ES-I3 (cell line): ENCODE data around the gene RASL12.
"Not testable (repeated sequence)": the region's sequence is repeated elsewhere in the genome, so short reads cannot be mapped to it uniquely, and the experiment has no call there.

Experiments
- H3K36me3 ChIP-seq: 2 replicates; pipeline ENCODE4 v1.6.1; 2013; ENCODE audit warnings: mild to moderate bottlenecking, low read length, control low read depth, moderate library complexity; ENCODE audit not compliant: insufficient read depth
- H3K4me1 ChIP-seq: 2 replicates; pipeline ENCODE4 v1.6.1; 2013; ENCODE audit warnings: mild to moderate bottlenecking, control low read depth, low read length; ENCODE audit not compliant: insufficient read depth
- H3K9ac ChIP-seq: 2 replicates; pipeline ENCODE4 v1.6.1; 2013; ENCODE audit warnings: low read depth, mild to moderate bottlenecking, low read length, moderate library complexity
- H3K9me3 ChIP-seq: 2 replicates; pipeline ENCODE4 v1.6.1; 2013; ENCODE audit warnings: mild to moderate bottlenecking, low read length, moderate library complexity; ENCODE audit not compliant: control insufficient read depth, insufficient read depth

Gene RASL12

GRCh38 chr15:65085990-65086679, 18.3 kb upstream of the RASL12 start:
- no peaks in the 10 kb centered on the region for H3K36me3 ChIP-seq
- H3K9me3 ChIP-seq = no peaks in the 10 kb centered on the region
- peaks cover 32% of the 10 kb centered on the region for H3K4me1 ChIP-seq
- H3K9ac ChIP-seq = no peak overlapping the region

GRCh38 chr15:65085207-65085753, 17.5 kb upstream of the RASL12 start:
- Histone ChIP-seq H3K36me3 (no peaks in the 10 kb centered on the region), H3K4me1 (peaks cover 34% of the 10 kb centered on the region), H3K9me3 (no peaks in the 10 kb centered on the region), H3K9ac (no peak overlapping the region)

GRCh38 chr15:65084500-65085206, 16.9 kb upstream of the RASL12 start:
- H3K4me1 ChIP-seq = peaks cover 34% of the 10 kb centered on the region
- H3K9me3 ChIP-seq = no peaks in the 10 kb centered on the region
- no peaks in the 10 kb centered on the region for H3K36me3 ChIP-seq
- H3K9ac ChIP-seq = no peak overlapping the region

GRCh38 chr15:65083262-65083701, 15.5 kb upstream of the RASL12 start:
- H3K4me1 ChIP-seq = peaks cover 40% of the 10 kb centered on the region
- H3K9ac ChIP-seq = no peak overlapping the region
- H3K36me3 ChIP-seq = no peaks in the 10 kb centered on the region
- no peaks in the 10 kb centered on the region for H3K9me3 ChIP-seq

GRCh38 chr15:65082303-65082953, 14.6 kb upstream of the RASL12 start:
- Histone ChIP-seq H3K9me3 (no peaks in the 10 kb centered on the region), H3K9ac (no peak overlapping the region), H3K4me1 (peaks cover 40% of the 10 kb centered on the region), H3K36me3 (no peaks in the 10 kb centered on the region)

GRCh38 chr15:65081758-65082157, 14.0 kb upstream of the RASL12 start:
- H3K4me1 ChIP-seq = peaks cover 40% of the 10 kb centered on the region
- no peaks in the 10 kb centered on the region for H3K9me3 ChIP-seq
- no peaks in the 10 kb centered on the region for H3K36me3 ChIP-seq
- no peak overlapping the region for H3K9ac ChIP-seq

DNA sequence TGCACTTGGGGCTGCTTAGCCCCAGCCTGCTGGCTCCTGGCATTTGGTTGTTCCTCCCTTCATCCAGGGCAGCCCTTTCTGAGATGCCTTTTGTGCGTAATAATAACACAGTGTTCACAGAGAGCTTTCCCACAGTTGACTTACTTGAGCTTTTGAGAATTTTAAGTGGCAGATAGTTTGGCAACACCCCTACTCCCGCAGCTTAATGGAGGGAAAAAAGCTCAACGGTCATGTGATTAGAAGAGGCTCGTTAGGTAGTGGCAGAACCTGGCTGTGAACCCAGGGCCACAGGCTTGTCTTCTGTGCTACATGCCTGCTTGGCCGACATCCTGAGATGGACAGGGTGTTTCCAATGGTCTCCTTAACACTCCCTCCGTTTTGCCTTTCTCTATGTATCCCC, 13.5 kb upstream of the RASL12 start:
- Histone ChIP-seq H3K9me3 (no peaks in the 10 kb centered on the region), H3K4me1 (peaks cover 40% of the 10 kb centered on the region), H3K9ac (no peak overlapping the region), H3K36me3 (no peaks in the 10 kb centered on the region)

- peaks cover 39% of the 10 kb centered on the region for H3K4me1 ChIP-seq
- no peaks in the 10 kb centered on the region for H3K36me3 ChIP-seq
- no peak overlapping the region for H3K9ac ChIP-seq
- H3K9me3 ChIP-seq = no peaks in the 10 kb centered on the region
Observed at GRCh38 chr15:65079580-65079979, 11.8 kb upstream of the RASL12 start.

- H3K9me3 ChIP-seq = peaks cover 2% of the 10 kb centered on the region
- H3K9ac ChIP-seq = no peak overlapping the region
- H3K4me1 ChIP-seq = peaks cover 25% of the 10 kb centered on the region
- no peaks in the 10 kb centered on the region for H3K36me3 ChIP-seq
Observed at GRCh38 chr15:65077981-65078352, 10.2 kb upstream of the RASL12 start.

DNA sequence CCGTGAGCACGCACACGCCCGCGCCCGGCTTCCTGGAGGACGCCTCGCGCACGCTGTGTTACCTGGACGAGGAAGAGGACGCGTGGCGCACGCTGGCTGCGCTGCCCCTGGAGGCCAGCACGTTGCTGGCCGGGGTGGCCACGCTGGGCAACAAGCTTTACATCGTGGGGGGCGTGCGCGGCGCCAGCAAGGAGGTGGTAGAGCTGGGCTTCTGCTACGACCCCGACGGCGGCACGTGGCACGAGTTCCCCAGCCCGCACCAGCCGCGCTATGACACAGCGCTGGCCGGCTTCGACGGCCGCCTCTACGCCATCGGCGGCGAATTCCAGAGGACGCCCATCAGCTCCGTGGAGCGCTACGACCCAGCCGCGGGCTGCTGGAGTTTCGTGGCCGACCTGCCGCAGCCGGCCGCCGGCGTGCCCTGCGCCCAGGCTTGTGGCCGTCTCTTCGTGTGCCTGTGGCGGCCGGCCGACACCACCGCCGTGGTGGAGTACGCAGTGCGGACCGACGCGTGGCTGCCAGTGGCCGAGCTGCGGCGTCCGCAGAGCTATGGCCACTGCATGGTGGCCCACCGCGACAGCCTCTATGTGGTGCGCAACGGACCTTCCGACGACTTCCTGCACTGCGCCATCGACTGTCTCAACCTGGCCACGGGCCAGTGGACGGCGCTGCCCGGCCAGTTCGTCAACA, 9.6 kb upstream of the RASL12 start:
- Histone ChIP-seq H3K36me3 (no peaks in the 10 kb centered on the region), H3K9ac (no peak overlapping the region)

GRCh38 chr15:65076486-65077290, 8.9 kb upstream of the RASL12 start, which contains the start of gene KBTBD13:
Gene KBTBD13, plus strand, starts transcription at chr15:65076746. Its CDS starts 70 bp downstream, at chr15:65076816.
- peaks cover 17% of the 10 kb centered on the region; the same call in 1 of the 2 replicates for H3K4me1 ChIP-seq
- peaks cover 5% of the 10 kb centered on the region for H3K9me3 ChIP-seq
- H3K9ac ChIP-seq = no peak within 1 kb of the TSS
- no peaks in the 10 kb centered on the region for H3K36me3 ChIP-seq

More for the DNA sequence above, 9.6 kb upstream of the RASL12 start:
- Histone ChIP-seq H3K4me1 (peaks cover 19% of the 10 kb centered on the region; the same call in 1 of the 2 replicates), H3K9me3 (peaks cover 5% of the 10 kb centered on the region)

DNA sequence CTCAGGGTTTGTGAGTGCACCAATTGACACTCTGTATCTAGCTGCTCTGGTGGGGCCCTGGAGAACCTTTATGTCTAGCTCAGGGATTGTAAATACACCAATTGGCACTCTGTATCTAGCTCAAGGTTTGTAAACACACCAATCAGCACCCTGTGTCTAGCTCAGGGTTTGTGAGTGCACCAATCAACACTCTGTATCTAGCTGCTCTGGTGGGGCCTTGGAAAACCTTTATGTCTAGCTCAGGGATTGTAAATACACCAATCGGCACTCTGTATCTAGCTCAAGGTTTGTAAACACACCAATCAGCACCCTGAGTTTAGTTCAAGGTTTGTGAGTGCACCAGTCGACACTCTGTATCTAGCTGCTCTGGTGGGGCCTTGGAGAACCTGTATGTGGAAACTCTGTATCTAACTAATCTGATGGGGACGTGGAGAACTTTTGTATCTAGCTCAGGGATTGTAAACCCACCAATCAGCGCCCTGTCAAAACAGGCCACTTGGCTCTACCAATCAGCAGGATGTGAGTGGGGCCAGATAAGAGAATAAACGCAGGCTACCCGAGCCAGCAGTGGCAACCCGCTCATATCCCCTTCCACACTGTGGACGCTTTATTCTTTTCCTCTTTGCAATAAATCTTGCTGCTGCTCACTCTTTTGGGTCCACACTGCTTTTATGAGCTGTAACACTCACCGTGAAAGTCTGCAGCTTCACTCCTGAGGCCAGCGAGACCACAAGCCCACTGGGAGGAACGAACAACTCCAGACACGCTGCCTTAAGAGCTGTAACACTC, 8.0 kb upstream of the RASL12 start:
- not testable (repeated sequence) for H3K9me3 ChIP-seq, H3K36me3 ChIP-seq, H3K9ac ChIP-seq
- peaks cover 16% of the 10 kb centered on the region; the same call in 1 of the 2 replicates for H3K4me1 ChIP-seq

DNA sequence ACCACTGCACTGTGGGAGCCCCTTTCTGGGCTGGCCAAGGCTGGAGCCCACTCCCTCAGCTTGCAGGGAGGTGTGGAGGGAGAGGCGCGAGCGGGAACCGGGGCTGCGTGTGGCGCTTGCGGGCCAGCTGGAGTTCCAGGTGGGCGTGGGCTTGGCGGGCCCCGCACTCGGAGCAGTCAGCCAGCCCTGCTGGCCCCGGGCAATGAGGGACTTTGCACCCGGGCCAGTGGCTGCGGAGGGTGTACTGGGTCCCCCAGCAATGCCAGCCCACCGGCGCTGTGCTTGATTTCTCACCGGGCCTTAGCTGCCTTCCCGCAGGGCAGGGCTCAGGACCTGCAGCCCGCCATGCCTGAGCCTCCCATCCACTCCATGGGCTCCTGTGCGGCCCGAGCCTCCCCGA, 7.2 kb upstream of the RASL12 start:
- not testable (repeated sequence) for H3K9me3 ChIP-seq, H3K9ac ChIP-seq, H3K36me3 ChIP-seq
- peaks cover 16% of the 10 kb centered on the region; the same call in 1 of the 2 replicates for H3K4me1 ChIP-seq
